Stimulated activated CD4-positive, alpha-beta T cell treated with anti-CD3 and anti-CD28 coated beads, TNF-alpha, amount 100 ng/mL, for 4 hours (primary cell): ENCODE measurements around the gene CYP1B1.
"Not testable (repeated sequence)": the region's sequence is repeated elsewhere in the genome, so short reads cannot be mapped to it uniquely, and the experiment has no call there.

Experiments used
- DNase-seq, 3 experiments: peaks; one replicate each; pipeline ENCODE4 v3.0.0-alpha.2; 2020; ENCODE audit warnings: low read depth in 3 of 3

CYP1B1 gene

GRCh38 chr2:38037757-38038621 is 38.0 kb downstream of the CYP1B1 start:
- no peak for DNase-seq

- no peak for DNase-seq
These were observed 38.6 kb downstream of the CYP1B1 start for GRCh38 chr2:38037325-38037724.

- DNase-seq, result no peak
These were observed 40.0 kb downstream of the CYP1B1 start for GRCh38 chr2:38035968-38036367.

- DNase-seq, result no peak
These were observed 42.3 kb downstream of the CYP1B1 start for GRCh38 chr2:38033646-38034045.

GRCh38 chr2:38032946-38033345 is 43.0 kb downstream of the CYP1B1 start:
- DNase-seq, result no peak

- DNase-seq, result no peak
These were observed 45.2 kb downstream of the CYP1B1 start for GRCh38 chr2:38030635-38031355.

GRCh38 chr2:38029512-38029911 is 46.4 kb downstream of the CYP1B1 start:
- DNase-seq, result no peak

- no peak for DNase-seq
These were observed 47.1 kb downstream of the CYP1B1 start for GRCh38 chr2:38028829-38029228.

- no peak for DNase-seq
These were observed 49.1 kb downstream of the CYP1B1 start for GRCh38 chr2:38026846-38027245.

- DNase-seq, result no peak
These were observed 54.4 kb downstream of the CYP1B1 start for GRCh38 chr2:38021589-38021988.

GRCh38 chr2:38020359-38021069 is 55.4 kb downstream of the CYP1B1 start:
- DNase-seq, result not testable (repeated sequence)

- no peak for DNase-seq
These were observed 58.1 kb downstream of the CYP1B1 start for GRCh38 chr2:38017836-38018235.
